PC-3 (cell line): ENCODE results near the gene SCN10A.

Experiments used
- CTCF ChIP-seq: fragments of 300-600 bp; sonication (generic); conservative IDR thresholded peaks from 2 replicates; pipeline ENCODE4 v1.5.1; 2017; ENCODE audit warnings: antibody characterized with exemption, low read depth, mild to moderate bottlenecking, low read length
- EZH2 ChIP-seq: fragments of 300-600 bp; sonication (generic); IDR thresholded peaks from one replicate; pipeline ENCODE4 v1.6.1; 2017; ENCODE audit warnings: antibody characterized with exemption, mild to moderate bottlenecking, low read length; ENCODE audit not compliant: unreplicated experiment
- EZH2phosphoT487 ChIP-seq: fragments of 300-600 bp; sonication (generic); IDR thresholded peaks from 2 replicates; pipeline ENCODE4 v1.6.1; 2018; ENCODE audit warnings: mild to moderate bottlenecking, antibody characterized with exemption, low read length, borderline replicate concordance

- TF ChIP-seq CTCF (no peak), EZH2phosphoT487 (no peak), EZH2 (no peak)
Observed at GRCh38 chr3:38805765-38806386, 10.1 kb downstream of the SCN10A start.
